Posterior cingulate gyrus (tissue), 11 donors: ENCODE data around the gene RAN.
"Not testable (repeated sequence)": the region's sequence is repeated elsewhere in the genome, so short reads cannot be mapped to it uniquely, and the experiment has no call there.

Source experiments
- DNase-seq, 10 donors: peaks; one replicate each; pipeline versions ENCODE4 v3.0.0 to v3.0.0-alpha.2; 2020 to 2021; ENCODE audit warnings: mixed read lengths in 3 of 10
- intact Hi-C: fragments of 100-400 bp; cut with DNase I; formaldehyde crosslinking; loops from one replicate; pipeline ENCODE4 v1.15.1; 2023

Gene RAN

DNA sequence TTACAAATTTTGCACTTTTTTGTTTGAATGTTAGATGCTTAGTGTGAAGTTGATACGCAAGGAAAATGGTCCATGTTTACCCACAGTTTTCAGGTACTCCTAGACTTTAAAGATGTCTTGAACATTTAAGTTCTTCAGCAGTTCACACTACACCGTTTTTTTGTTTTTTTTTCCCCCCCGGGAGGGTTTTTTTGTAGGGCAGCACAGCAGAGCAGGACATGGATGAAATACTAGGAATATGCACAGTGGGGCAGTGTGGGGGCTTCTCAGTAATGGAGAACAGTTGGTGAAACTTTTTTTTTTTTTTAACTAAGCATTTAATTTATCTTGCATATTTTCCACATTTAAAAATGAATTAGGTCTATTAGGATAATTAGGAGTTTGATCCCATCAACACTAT is 4.9 kb downstream of the RAN start:
- intact Hi-C loops = no loop called here
- DNase-seq = no peak

DNA sequence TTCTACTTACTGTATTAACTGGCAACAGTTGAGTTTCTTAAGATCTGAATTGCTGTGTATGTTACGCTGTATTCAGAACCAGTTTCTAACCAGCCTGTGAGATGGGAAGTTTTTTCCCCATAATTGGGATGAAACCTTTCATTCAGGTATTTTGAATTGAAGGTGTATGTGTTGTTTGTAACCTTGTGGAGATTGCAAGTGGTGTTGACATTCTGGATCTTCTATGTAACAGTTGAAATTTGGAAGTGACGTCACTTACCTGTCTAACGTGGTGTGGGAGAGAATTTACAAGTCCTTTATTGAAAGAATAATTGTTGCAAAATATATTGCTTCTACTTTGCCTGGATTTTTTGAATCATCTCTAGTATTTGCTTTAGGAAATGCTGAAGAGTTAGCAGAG is 5.5 kb downstream of the RAN start:
- intact Hi-C loops = no loop called here
- DNase-seq = no peak

DNA sequence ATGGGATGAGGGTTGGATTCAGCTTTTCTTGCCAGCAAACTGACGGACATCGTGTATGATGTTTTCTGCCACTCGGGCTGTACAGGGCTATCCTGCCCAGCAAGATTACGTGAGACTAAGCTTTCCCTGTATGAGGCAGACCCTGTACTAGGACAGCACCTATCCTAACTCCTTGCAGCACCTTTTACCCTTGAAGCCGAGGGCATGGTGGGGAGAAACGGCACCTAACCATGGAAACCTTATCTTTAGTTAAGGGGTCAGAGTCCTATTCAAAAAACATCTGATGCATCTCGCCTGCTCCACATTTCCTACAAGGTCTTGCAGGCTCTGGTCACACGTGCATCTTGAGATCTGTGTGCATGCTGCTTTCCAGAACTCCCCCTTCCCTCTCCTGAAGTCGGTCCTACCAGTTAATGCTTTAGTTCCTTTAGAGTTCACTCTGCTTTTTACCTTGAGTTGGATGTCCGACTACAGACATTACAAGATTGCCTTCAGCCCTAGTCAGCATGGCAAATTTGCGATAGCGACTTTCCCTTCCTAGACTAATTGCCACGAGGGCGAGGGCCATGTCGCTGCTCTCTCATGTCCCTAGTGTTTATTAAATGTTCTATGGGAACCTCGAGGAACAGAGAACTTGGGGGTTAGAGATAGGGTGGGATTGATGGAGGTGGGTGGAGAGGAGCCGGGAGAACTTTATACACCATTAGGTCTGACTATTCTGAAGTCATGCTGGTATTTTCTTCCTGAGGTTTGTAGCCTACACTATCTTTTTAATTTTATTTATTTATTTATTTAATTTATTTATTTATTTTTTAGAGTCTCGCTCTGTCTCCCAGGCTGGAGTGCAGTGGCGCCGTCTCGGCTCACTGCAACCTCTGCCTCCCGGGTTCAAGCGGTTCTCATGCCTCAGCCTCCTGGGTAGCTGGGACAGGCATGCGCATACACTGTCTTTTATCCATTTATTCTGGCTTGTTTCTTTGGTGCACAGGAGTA is 6.6 kb downstream of the RAN start:
- no peak for DNase-seq
- intact Hi-C loops = no loop called here

DNA sequence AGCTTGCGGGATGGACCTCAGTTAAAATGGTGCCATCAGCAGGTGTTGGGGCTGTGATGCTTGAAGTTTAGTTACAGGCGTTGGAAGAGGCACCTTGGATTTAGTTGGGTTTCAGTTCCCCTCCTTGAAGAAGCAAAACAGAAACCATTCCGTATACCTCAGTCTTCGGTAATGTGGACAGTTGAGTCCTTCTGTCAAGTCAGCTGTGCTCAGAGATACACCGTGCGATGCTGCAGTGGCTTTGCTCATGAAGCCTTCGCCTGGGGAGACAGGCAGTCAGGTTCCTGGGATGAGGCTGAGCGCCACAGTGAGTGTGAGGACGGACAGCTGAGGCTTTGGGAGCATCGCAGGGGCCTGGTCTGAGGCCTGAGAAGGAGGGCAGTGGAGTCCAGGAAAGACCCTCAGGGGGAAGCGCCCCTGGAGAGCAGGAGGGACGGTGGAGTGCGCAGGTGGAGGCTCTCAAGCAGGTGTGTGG is 7.4 kb downstream of the RAN start:
- DNase-seq = peak in 1 of 10 donors; percentile 80
- intact Hi-C loops = no loop called here

DNA sequence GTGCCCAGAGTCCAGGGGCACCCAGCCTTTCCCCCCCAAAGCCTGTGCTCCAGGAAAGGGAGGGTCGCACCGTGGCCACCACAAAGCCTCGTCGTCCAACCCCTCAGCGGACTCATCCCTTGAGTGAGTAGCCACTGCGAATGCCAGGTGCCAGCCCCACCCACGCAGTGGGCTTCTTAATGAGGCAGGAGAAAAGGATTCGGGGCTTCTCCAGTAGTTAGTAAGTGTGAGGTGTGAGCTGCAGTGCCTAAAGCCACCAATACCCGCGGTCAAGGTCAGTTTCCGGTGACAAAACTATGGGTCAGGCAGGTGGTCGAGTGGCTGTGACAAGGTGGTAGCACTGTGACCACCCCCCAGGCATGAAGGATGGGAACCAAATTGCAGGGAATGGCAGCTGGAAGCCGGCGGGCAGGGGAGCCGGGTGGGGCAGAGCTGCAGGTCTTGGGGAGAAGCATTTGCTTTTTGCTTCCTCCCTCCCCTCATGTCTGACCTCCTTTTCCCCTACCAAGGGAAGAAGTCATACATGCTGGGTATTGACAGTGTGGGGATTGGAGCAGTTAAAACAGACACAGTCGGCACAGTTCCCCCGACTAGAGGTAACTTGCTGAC is 8.0 kb downstream of the RAN start:
- intact Hi-C loops = no loop called here
- no peak for DNase-seq

DNA sequence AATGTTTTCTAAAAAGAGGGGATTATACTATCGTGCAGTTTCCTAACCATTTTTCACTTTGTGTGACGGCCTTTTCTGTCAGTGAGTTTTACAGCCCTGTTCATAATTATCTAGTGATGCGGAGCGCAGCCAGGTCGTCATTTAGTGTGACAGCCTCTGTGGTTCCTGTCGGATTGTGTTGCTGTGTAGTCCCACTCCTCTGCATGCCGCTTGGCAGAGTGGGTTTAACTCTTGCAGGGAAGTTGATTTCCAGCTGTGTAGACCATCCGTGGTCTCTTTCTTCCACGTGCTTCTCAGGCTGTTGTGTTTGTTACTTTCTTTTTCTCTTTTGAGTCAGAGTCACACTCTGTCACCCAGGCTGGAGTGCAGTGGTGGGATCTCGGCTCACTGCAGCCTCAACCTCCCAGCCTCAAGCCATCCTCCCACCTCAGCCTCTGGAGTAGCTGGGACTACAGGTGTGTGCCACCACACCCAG is 8.6 kb downstream of the RAN start:
- no peak for DNase-seq
- intact Hi-C loops = no loop called here

DNA sequence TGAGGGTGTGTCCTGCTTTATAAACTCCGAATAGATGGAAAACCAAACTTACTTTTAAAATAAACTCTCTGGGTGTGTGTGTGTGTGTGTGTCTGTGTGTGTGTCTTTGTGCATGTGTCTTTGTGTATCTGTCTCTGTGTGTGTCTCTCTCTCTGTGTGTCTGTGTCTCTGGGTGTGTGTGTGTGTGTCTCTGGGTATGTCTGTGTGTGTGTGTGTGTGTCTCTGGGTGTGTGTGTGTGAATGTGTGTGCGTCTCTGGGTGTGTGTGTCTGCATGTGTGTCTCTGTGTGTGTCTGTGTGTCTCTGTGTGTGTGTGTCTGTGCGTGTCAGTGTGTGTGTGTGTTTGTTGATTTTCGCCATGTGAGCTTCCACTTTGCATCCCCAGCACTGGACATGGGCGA is 9.2 kb downstream of the RAN start:
- intact Hi-C loops = no loop called here
- no peak for DNase-seq

DNA sequence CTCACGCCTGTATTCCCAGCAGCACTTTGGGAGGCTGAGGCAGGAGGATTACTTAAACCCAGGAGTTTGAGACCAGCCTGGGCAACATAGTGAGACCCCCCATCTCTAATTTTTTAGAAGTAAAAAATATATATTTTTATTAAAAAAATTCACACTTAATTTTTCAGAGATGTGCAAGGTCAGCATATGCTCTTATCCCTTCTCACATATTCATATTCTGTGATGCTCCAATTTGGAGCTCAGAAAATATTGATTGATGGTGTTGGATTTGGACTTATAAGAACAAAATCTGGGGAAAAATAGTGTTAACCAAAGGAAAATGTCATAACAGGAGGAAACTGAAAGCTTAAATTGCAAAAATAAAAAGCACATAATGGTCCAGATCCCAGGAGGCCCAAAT is 9.7 kb downstream of the RAN start:
- DNase-seq = no peak
- intact Hi-C loops = no loop called here

DNA sequence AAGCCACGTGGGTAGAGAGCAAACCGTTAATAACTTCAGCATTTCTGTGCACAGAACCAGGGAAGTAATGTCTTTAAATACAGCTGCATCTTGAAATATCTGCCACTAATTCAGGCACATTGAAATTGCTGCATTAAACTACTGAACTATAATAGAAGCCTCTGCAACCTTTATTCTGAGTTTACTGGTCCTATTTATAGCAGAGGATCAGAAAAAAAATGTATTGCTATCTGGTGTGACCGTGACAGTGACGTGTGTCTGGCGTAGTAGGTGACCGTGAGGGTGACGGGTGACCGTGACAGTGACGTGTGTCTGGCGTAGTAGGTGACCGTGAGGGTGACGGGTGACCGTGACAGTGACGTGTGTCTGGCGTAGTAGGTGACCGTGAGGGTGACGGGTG is 15.3 kb downstream of the RAN start:
- intact Hi-C loops, DNase-seq: not testable (repeated sequence)

DNA sequence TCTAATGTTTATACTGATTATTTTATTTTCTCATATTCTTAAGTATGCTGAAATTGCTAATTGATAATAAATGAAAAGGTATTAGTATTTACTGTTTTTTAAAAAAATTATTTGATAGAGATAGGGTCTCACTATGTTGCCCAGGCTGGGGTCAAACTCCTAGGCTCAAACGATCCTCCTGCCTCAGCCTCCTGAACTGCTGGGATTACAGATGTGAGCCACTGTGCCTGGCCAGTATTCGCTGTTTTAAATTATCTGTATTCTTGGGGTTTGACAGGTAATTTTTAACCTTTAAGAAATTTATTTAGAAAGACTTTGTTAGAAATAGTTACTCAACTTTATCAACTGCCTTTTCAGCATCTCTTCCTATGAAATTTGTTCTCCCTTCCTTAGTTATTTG is 32.2 kb downstream of the RAN start:
- no peak for DNase-seq
- intact Hi-C loops = no loop called here

DNA sequence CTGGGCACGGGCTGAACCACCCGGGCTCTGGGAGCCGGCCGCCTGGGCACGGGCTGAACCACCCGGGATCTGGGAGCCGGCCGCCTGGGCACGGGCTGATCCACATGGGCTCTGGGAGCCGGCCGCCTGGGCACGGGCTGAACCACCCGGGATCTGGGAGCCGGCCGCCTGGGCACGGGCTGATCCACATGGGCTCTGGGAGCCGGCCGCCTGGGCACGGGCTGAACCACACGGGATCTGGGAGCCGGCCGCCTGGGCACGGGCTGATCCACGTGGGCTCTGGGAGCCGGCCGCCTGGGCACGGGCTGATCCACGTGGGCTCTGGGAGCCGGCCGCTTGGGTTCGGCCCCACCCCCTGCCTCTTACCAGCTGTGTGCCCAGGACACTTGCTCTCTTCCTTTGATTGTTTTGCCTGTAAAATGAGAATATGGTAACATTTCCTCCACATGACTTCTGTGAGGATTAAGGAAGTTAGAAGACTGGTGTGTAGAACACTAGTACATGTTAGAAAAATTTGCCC is 33.1 kb downstream of the RAN start:
- DNase-seq = not testable (repeated sequence)

DNA sequence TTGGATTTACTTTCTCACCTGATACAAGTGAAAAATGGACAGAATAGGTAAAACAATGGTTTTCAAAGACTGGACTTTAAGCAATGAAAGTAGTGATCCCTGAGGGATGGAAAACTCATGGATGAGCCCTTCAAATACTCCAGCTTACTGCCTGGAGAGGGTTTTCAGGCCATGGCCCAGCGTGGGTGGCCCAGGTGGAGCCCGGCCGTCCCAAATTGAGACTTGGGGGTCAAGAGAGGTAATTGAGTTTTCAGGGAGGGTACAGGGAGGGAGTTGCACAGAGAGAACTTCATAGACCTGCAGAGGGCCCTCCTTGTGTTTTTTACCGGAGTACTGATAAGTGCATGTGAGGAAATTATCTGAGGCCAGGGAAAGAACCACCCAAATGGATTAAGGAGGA is 37.2 kb downstream of the RAN start:
- intact Hi-C loops = no loop called here
- DNase-seq = no peak

More for the DNA sequence above, 33.1 kb downstream of the RAN start:
- intact Hi-C loops = not testable (repeated sequence)

DNA sequence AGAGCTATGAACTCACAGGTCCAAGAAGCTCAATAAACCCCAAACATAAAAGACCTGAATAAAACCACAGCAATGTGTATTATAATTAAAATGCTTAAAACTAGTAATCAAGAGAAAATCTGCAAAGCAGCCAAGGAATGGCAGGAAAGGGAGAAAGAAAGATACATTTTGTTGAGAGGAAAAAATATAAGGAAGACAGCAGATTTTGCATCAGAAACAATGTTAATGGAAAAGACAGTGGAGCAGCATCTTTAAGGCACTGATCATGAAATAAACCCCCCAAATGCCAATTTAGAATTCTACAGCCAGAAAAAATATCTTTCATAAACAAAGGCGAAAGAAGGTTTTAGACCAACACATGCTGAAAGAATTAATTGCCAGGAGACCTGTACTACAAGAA is 39.3 kb downstream of the RAN start:
- DNase-seq = no peak
- intact Hi-C loops = loop anchor here (10.0 kb wide), 1 partner anchor 1094 kb away; no protein-coding TSS in a partner anchor

DNA sequence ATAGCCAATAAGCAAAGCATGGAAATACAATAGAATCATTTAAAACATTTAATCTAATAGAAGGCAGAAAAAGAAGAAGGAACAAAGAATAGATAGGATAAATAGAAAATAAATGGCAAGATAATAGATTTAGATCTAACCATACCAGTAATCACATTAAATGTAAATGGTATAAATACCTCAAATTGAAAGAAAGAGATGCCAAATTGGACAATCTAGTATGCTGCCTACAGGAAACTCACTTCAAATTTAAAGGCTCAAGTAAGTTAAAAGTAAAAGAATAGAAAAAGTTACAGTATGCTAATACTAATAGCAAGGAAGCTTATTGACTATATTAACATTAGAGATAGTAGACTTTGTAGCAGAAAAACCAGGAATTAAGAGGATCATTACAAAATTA is 40.1 kb downstream of the RAN start:
- DNase-seq = no peak
- intact Hi-C loops = loop anchor here (10.0 kb wide), 1 partner anchor 1093 kb away; no protein-coding TSS in a partner anchor

DNA sequence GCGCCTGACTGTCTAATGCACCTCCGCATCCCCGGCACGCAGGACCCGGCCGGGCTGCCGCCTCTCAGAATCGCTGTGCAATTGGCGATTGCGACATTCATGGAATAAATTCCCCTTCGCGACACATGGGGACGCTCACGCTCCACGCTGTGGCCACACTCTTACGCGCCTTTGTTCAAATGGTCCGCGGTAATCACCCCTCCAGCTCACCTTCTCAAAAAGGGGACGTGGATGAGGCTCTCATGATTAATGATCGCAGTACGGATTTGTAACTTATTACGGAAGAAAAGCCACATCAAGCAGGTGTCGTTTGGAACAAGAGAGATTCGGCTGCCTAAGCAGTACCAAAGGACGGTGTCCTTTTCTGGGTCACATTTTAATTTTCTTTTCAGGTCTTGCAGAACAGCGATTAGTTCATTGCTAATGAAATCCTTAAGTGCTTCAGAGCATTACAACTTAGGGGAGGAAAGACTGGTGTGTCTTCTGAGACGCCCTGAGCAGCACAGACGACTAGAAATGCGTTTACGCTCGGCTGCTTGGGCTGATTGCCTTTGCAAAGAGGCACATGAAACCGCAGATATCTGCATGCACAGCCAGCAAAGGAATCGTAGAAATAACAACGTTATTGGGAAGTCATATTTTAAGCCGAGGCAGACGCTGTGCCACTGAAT is 44.5 kb downstream of the RAN start:
- intact Hi-C loops = loop anchor here (2.0 to 10.0 kb wide), 3 partner anchors 216 to 1088 kb away; no protein-coding TSS in a partner anchor
- peak; percentile 55 to 95 (median 70) for DNase-seq

DNA sequence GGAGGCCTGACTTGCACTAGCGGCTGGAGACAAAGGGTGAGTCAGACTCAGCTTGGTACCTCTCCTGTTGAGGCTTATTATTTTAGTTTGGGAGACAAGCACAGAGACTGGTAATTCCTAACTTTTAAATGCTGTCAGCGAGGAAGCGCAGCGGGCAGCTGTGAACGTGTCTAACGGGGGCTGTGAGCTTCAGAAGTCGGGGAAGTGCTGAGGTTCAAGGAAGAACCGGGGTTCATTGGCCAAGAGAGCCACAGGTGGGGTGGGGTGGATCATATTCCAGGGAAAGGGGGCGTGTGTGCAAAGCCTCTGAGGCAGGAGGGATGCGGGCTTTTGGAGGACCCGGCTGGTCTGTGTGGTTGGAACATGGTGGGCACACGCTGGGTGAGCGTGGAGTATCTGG is 45.7 kb downstream of the RAN start:
- no peak for DNase-seq
- intact Hi-C loops = loop anchor here (2.0 to 10.0 kb wide), 3 partner anchors 215 to 1087 kb away; no protein-coding TSS in a partner anchor

DNA sequence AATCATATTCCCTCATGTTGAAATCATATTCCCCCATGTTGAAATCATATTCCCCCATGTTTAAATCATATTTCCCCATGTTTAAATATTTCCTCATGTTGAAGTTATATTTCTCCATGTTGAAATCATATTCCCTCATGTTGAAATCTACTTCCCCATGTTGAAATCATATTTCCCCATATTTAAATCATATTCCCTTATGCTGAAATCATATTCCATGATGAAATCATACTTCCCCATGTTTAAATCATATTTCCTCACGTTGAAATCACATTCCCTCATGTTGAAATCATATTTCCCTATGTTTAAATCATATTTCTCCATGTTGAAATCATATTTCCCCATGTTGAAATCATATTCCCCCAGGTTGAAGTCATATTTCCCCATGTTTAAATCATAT is 47.2 kb downstream of the RAN start:
- intact Hi-C loops = loop anchor here (5.0 to 10.0 kb wide), 2 partner anchors 913 to 1086 kb away; no protein-coding TSS in a partner anchor
- no peak for DNase-seq

DNA sequence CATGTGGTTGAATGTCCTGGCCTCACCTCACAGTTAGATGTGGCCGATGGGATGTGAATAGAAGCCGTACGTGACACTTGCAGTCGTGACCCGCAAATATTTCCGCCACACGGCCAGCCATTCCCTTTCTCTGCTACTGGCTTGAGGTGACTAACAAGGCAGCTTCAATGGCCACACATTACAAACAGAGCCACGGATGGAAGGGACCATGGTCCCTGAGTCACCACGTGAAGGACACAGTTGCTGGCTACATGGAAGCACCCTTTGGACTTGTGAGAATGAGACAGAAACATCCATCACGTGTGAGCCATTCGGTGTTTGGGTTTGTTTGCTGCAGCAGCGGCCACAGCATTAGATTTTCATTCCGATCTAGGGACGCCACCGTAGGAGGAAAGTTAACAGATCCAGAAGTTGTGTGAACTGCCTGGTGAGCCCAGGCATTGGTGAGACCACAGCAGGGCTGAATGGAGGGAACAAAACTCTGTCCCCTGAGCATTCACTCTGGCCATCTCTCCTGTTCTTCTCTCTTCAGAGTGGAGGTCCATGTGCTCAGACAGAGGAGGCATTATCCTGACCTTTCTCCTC is 48.3 kb downstream of the RAN start:
- intact Hi-C loops = no loop called here
- DNase-seq = no peak

DNA sequence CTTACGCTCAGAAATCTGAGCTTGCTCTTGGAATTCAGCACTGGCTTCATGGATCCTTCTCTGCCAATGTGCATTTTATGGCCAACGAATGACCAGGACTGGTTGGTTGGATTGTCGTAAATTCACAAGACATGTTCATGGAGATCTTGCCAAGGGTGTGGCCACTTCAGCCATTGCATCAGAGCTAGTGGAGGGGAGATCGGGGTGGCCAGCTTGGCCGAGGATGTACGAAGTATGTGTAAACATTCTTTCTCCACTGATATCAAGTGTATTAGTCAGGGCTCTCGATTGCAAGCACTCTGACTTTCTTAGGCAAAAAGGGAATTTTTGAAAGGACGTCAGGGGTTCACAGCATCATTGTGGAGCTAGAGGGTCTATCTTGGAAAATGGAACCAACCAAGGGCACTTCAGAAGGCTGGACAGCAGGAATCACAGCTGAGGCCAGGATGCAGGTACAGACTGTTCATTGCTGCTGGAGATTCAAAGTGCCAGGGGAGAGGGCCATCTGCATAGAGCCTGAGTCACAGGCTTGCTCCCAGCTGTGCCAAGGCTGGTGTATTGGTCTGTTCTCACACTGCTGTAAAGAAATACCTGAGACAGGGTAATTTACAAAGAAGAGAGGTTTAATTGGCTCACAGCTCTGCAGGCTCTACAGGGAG is 49.0 kb downstream of the RAN start:
- DNase-seq = no peak
- intact Hi-C loops = no loop called here

DNA sequence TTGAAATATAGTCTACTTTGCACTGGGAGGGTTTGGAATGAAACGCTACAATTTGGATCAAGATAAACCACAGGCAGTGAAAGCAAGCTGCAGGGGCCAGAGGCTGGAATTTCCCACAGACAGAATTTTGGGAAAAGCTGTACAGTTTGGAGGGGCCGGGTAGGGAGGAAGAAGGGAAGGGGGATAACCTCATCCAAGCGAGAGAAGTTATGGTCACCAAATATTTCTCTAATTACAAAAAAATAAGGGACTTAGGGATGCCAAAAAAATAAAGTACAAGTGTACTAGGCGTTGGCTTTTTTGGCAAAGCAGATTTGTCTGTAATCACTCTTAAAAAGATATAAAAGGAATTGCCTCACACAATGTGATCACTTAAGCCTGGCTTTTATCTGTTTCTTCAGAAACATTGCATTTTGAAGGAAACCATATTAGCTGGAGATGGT is 50.7 kb downstream of the RAN start:
- DNase-seq = no peak
- intact Hi-C loops = no loop called here
